Effector memory CD8-positive, alpha-beta T cell (primary cell): ENCODE measurements around the gene MLH1.
A peak's percentile ranks its signal among the peaks of the same experiment; 100 is the strongest.

Source experiments
- ATAC-seq: fragments of 150-1000 bp; cut with Tn5 transposase; replicated peaks from 2 replicates; pipeline ENCODE4 v1.10.0; 2021; ENCODE audit warnings: mild to moderate bottlenecking, moderate library complexity
- DNase-seq, 3 experiments: peaks; one replicate each; pipeline ENCODE4 v3.0.0; 2021
- H3K27ac Mint-ChIP-seq, 2 donors: one replicate each; pipeline ENCODE4 v1.8.0; 2022; ENCODE audit warnings: mild to moderate bottlenecking in 2 of 2, mixed read lengths in 2 of 2, moderate library complexity in 2 of 2
- H3K27me3 Mint-ChIP-seq, 2 donors: one replicate each; pipeline ENCODE4 v1.8.0; 2022; ENCODE audit warnings: mixed read lengths in 2 of 2
- H3K36me3 Mint-ChIP-seq: one replicate; pipeline ENCODE4 v1.8.0; 2022; ENCODE audit warnings: mild to moderate bottlenecking, moderate library complexity, mixed read lengths; ENCODE audit not compliant: insufficient read depth
- H3K4me1 Mint-ChIP-seq, 2 donors: one replicate each; pipeline ENCODE4 v1.8.0; 2022; ENCODE audit warnings: low read depth in 2 of 2, mixed read lengths in 2 of 2
- H3K4me3 Mint-ChIP-seq, 2 donors: one replicate each; pipeline ENCODE4 v1.8.0; 2022; ENCODE audit warnings: mild to moderate bottlenecking in 2 of 2, mixed read lengths in 2 of 2, moderate library complexity in 2 of 2
- H3K9me3 Mint-ChIP-seq, 2 donors: one replicate each; pipeline ENCODE4 v1.8.0; 2022; ENCODE audit warnings: mixed read lengths in 2 of 2

MLH1 gene

GRCh38 chr3:36991923-36992805 is 1.2 kb upstream of the MLH1 start:
- Mint-ChIP-seq H3K4me3 (no peak overlapping the region), H3K27me3 (no peaks in the 10 kb centered on the region), H3K36me3 (peaks cover 22% of the 10 kb centered on the region), H3K27ac (no peak overlapping the region), H3K4me1 (peaks cover 22 to 32% of the 10 kb centered on the region in 2 donors), H3K9me3 (no peaks in the 10 kb centered on the region)
- DNase-seq (peak in 2 of 3 experiments; percentile 5 to 6), ATAC-seq (no peak)

- DNase-seq (no peak), ATAC-seq (peak; percentile 79)
- Mint-ChIP-seq H3K36me3 (peaks cover 27% of the 10 kb centered on the region), H3K4me1 (peaks cover 22 to 31% of the 10 kb centered on the region in 2 donors), H3K27ac (no peak within 1 kb of the TSS), H3K4me3 (no peak within 1 kb of the TSS), H3K9me3 (no peaks in the 10 kb centered on the region), H3K27me3 (no peaks in the 10 kb centered on the region)
These were observed 452 bp upstream of the MLH1 start, which contains the start of gene EPM2AIP1 for GRCh38 chr3:36992806-36993325. TSS of gene EPM2AIP1 (minus strand) at chr3:36993131. CDS start at chr3:36993077, 54 bp downstream.

- H3K36me3 Mint-ChIP-seq, result peaks cover 59% of the 10 kb centered on the region
- no peaks in the 10 kb centered on the region for H3K27me3 Mint-ChIP-seq
- H3K4me1 Mint-ChIP-seq, result peaks cover 0 to 4% of the 10 kb centered on the region in 2 donors
- no peak for DNase-seq
- no peak for ATAC-seq
- no peaks in the 10 kb centered on the region for H3K9me3 Mint-ChIP-seq
- H3K27ac Mint-ChIP-seq, result no peak overlapping the region
- H3K4me3 Mint-ChIP-seq, result no peak overlapping the region
These were observed 21.3 kb downstream of the MLH1 start for GRCh38 chr3:37014620-37015019.

GRCh38 chr3:37015642-37016041 is 22.3 kb downstream of the MLH1 start:
- Mint-ChIP-seq H3K36me3 (peaks cover 55% of the 10 kb centered on the region), H3K27ac (no peak overlapping the region), H3K4me1 (peaks cover 0 to 4% of the 10 kb centered on the region in 2 donors), H3K9me3 (no peaks in the 10 kb centered on the region), H3K27me3 (no peaks in the 10 kb centered on the region), H3K4me3 (no peak overlapping the region)
- no peak for ATAC-seq
- no peak for DNase-seq

- Mint-ChIP-seq H3K4me3 (no peak overlapping the region), H3K36me3 (peaks cover 47% of the 10 kb centered on the region), H3K27ac (no peak overlapping the region), H3K27me3 (no peaks in the 10 kb centered on the region), H3K9me3 (no peaks in the 10 kb centered on the region), H3K4me1 (no peaks in the 10 kb centered on the region)
- ATAC-seq (no peak), DNase-seq (no peak)
These were observed 23.6 kb downstream of the MLH1 start for GRCh38 chr3:37016903-37017302.

GRCh38 chr3:37017683-37018082 is 24.4 kb downstream of the MLH1 start:
- H3K36me3 Mint-ChIP-seq, result peaks cover 43% of the 10 kb centered on the region
- DNase-seq, result no peak
- no peak for ATAC-seq
- no peak overlapping the region for H3K27ac Mint-ChIP-seq
- no peaks in the 10 kb centered on the region for H3K9me3 Mint-ChIP-seq
- no peaks in the 10 kb centered on the region for H3K27me3 Mint-ChIP-seq
- no peak overlapping the region for H3K4me3 Mint-ChIP-seq
- H3K4me1 Mint-ChIP-seq, result peaks cover 0 to 3% of the 10 kb centered on the region in 2 donors

- no peak for ATAC-seq
- Mint-ChIP-seq H3K4me1 (peaks cover 1 to 7% of the 10 kb centered on the region in 2 donors), H3K4me3 (no peak overlapping the region), H3K27me3 (no peaks in the 10 kb centered on the region), H3K9me3 (no peaks in the 10 kb centered on the region), H3K36me3 (peaks cover 46% of the 10 kb centered on the region), H3K27ac (peak overlapping the region in 1 of 2 donors; percentile 2)
- no peak for DNase-seq
These were observed 30.8 kb downstream of the MLH1 start for GRCh38 chr3:37024092-37024491.

GRCh38 chr3:37024820-37025405 is 31.6 kb downstream of the MLH1 start:
- no peak overlapping the region for H3K4me3 Mint-ChIP-seq
- no peak for ATAC-seq
- peaks cover 46% of the 10 kb centered on the region for H3K36me3 Mint-ChIP-seq
- no peaks in the 10 kb centered on the region for H3K27me3 Mint-ChIP-seq
- no peak for DNase-seq
- H3K4me1 Mint-ChIP-seq, result peaks cover 1 to 7% of the 10 kb centered on the region in 2 donors
- H3K9me3 Mint-ChIP-seq, result no peaks in the 10 kb centered on the region
- peak overlapping the region in 1 of 2 donors; percentile 2 for H3K27ac Mint-ChIP-seq

GRCh38 chr3:37025561-37026335 is 32.4 kb downstream of the MLH1 start:
- H3K4me1 Mint-ChIP-seq, result peaks cover 1 to 7% of the 10 kb centered on the region in 2 donors
- H3K9me3 Mint-ChIP-seq, result no peaks in the 10 kb centered on the region
- H3K27ac Mint-ChIP-seq, result no peak overlapping the region
- DNase-seq (no peak), ATAC-seq (no peak)
- H3K4me3 Mint-ChIP-seq, result no peak overlapping the region
- no peaks in the 10 kb centered on the region for H3K27me3 Mint-ChIP-seq
- H3K36me3 Mint-ChIP-seq, result peaks cover 46% of the 10 kb centered on the region

- DNase-seq (no peak), ATAC-seq (no peak)
- H3K9me3 Mint-ChIP-seq, result no peaks in the 10 kb centered on the region
- H3K27ac Mint-ChIP-seq, result no peak overlapping the region
- H3K27me3 Mint-ChIP-seq, result no peaks in the 10 kb centered on the region
- peaks cover 49% of the 10 kb centered on the region for H3K36me3 Mint-ChIP-seq
- peaks cover 1 to 7% of the 10 kb centered on the region in 2 donors for H3K4me1 Mint-ChIP-seq
- no peak overlapping the region for H3K4me3 Mint-ChIP-seq
These were observed 33.5 kb downstream of the MLH1 start for GRCh38 chr3:37026851-37027250.

- ATAC-seq, result no peak
- Mint-ChIP-seq H3K27ac (peak overlapping the region in 1 of 2 donors; percentile 47), H3K27me3 (no peaks in the 10 kb centered on the region), H3K9me3 (no peaks in the 10 kb centered on the region), H3K4me3 (no peak overlapping the region), H3K4me1 (peaks cover 1 to 9% of the 10 kb centered on the region in 2 donors), H3K36me3 (peaks cover 48% of the 10 kb centered on the region)
- DNase-seq, result no peak
These were observed 35.0 kb downstream of the MLH1 start for GRCh38 chr3:37028329-37028728.

- H3K36me3 Mint-ChIP-seq, result peaks cover 48% of the 10 kb centered on the region
- no peaks in the 10 kb centered on the region for H3K9me3 Mint-ChIP-seq
- H3K4me3 Mint-ChIP-seq, result no peak overlapping the region
- no peak overlapping the region for H3K27ac Mint-ChIP-seq
- peaks cover 0 to 9% of the 10 kb centered on the region in 2 donors for H3K4me1 Mint-ChIP-seq
- no peak for DNase-seq
- ATAC-seq, result no peak
- no peaks in the 10 kb centered on the region for H3K27me3 Mint-ChIP-seq
These were observed 35.8 kb downstream of the MLH1 start for GRCh38 chr3:37029111-37029510.

GRCh38 chr3:37029516-37030163 is 36.3 kb downstream of the MLH1 start:
- Mint-ChIP-seq H3K9me3 (no peaks in the 10 kb centered on the region), H3K4me1 (peaks cover 0 to 9% of the 10 kb centered on the region in 2 donors), H3K4me3 (no peak overlapping the region), H3K36me3 (peaks cover 50% of the 10 kb centered on the region), H3K27me3 (no peaks in the 10 kb centered on the region), H3K27ac (no peak overlapping the region)
- DNase-seq (no peak), ATAC-seq (no peak)
